ENCODE data around the gene CCER1.

The CCER1 gene, protein sequence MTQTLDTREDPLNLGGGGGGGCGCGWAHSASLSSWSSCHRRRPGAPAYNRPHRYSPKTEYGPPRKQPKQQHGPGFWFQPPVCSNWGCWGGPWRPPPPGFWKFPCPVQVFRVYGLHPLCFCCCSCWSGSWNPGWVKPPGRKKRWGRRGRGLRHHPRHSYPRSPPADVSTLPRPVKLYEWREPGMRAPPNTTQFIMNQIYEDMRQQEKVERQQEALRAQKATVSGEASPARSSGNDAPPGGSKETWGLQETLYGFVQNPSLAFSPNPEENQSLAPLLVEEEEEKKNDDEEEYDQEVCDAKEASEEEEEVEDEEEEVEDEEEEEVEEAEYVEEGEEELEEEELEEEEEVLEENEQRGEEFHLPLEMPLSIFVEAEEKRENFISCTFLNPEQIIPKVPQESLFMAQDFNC

DNA sequence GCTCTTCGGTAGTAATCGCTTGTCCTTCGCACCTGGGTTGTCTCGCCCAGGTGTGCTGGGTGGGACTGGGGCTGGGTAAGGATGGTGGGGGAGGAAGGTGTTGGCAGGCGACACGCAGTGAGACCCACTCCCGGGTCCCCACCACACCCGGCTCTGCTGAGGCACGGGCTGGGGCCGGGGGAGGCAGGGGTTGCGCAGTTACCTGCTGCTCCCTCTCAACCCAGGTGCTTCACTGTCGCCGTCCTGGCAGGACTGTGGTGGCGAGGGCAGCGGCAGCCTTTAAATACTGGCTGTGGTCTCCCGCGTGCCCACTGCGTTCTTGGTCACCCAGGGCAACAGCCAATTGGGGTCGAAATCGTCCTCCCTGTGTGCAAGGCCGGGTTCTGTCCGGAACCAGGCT lies at the start of gene CCER1:
CCER1 (minus strand) TSS at position 256 of the 400 bp plus-strand sequence. CDS start 434 bp downstream, outside the sequence.
- Histone ChIP-seq H3K36me3 (ENCODE audit: control insufficient read depth in 2 of 2, insufficient read depth in 2 of 2, low read length in 2 of 2) (no peaks in the 10 kb centered on the region), H3K27me3 (ENCODE audit: control insufficient read depth in 1 of 2, insufficient read depth in 2 of 2, low read length in 2 of 2) (no peaks in the 10 kb centered on the region), H3K4me3 (ENCODE audit: low read length in 2 of 2) (no peak within 1 kb of the TSS), H3K9ac (ENCODE audit: low read length in 2 of 2) (no peak within 1 kb of the TSS), H3K4me1 (ENCODE audit: control insufficient read depth, insufficient read depth, low read length) (no peaks in the 10 kb centered on the region), H3K9me3 (ENCODE audit: control insufficient read depth in 2 of 2, low read length in 2 of 2) (no peaks in the 10 kb centered on the region), H3K27ac (ENCODE audit: low read length) (no peak within 1 kb of the TSS)

DNA sequence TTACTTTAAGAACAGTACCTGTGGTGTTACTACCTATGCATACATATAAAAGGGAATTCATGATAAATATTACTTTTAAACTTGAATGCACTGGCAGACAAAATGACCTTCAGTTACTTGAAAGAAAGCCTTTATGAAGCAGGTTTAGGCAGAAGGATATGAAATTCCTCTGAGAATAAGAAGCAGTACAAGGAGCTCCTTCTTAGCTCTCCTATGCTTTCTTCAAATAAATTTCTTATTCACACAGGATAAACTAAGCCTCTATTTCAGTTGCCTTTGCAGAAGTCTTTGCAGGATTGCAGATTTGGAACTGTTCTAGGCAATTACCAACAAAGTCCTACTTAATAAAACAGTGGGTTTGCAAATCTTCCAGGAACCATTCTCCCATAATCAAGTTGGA lies 48.8 kb upstream of the CCER1 start:
- H3K27ac ChIP-seq (ENCODE audit: low read length): no peak overlapping the region
- no peaks in the 10 kb centered on the region for H3K4me1 ChIP-seq (ENCODE audit: control insufficient read depth, insufficient read depth, low read length)
- no peaks in the 10 kb centered on the region for H3K27me3 ChIP-seq (ENCODE audit: control insufficient read depth in 1 of 2, insufficient read depth in 2 of 2, low read length in 2 of 2)
- no peak overlapping the region for H3K9ac ChIP-seq (ENCODE audit: low read length in 2 of 2)
- no peaks in the 10 kb centered on the region for H3K9me3 ChIP-seq (ENCODE audit: control insufficient read depth in 2 of 2, low read length in 2 of 2)
- H3K36me3 ChIP-seq (ENCODE audit: control insufficient read depth in 2 of 2, insufficient read depth in 2 of 2, low read length in 2 of 2): no peaks in the 10 kb centered on the region
- no peak overlapping the region for H3K4me3 ChIP-seq (ENCODE audit: low read length in 2 of 2)

DNA sequence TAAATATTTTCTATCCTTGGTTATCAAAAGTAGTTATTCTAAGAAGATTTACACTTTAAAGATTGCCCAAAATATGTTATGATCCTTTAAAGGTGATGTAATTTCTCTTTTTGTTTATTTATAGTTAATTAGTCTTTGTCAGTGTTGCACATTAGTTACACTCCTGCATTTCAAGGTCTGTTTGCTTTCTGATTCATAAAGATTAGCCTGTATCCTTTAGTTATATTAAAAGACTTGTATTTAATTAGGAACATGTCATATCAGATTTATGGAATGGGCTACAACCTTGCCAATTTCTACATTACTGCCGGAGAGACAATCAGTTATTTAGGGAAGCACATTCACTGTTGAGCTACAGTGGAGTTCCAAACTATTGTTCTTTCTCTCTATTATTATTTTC lies 46.3 kb upstream of the CCER1 start:
- H3K27me3 ChIP-seq (ENCODE audit: control insufficient read depth in 1 of 2, insufficient read depth in 2 of 2, low read length in 2 of 2): no peaks in the 10 kb centered on the region
- H3K27ac ChIP-seq (ENCODE audit: low read length): no peak overlapping the region

DNA sequence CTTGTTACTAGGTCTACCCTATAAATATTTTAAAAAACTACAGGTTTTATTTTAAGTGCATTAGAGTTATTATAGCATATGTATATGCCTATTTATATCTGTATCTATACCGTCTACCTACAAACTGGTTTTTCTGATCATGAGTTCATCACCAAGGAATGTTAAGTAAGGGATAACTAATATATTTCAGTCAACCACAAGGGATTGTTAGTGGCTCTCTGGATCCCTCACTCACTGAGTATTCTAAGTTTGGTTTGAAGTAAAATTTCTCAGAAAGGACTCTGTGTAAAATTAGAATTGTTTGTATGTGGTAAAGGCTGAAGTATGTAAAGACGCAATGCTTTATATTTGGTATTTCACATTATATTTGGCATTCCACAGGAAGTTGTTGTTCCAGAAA lies 45.0 kb upstream of the CCER1 start:
- Histone ChIP-seq H3K4me1 (ENCODE audit: control insufficient read depth, insufficient read depth, low read length) (no peaks in the 10 kb centered on the region), H3K4me3 (ENCODE audit: low read length in 2 of 2) (no peak overlapping the region), H3K36me3 (ENCODE audit: control insufficient read depth in 2 of 2, insufficient read depth in 2 of 2, low read length in 2 of 2) (no peaks in the 10 kb centered on the region), H3K9ac (ENCODE audit: low read length in 2 of 2) (no peak overlapping the region), H3K27me3 (ENCODE audit: control insufficient read depth in 1 of 2, insufficient read depth in 2 of 2, low read length in 2 of 2) (no peaks in the 10 kb centered on the region), H3K9me3 (ENCODE audit: control insufficient read depth in 2 of 2, low read length in 2 of 2) (no peaks in the 10 kb centered on the region), H3K27ac (ENCODE audit: low read length) (no peak overlapping the region)

More for the DNA sequence above, 46.3 kb upstream of the CCER1 start:
- no peak overlapping the region for H3K9ac ChIP-seq (ENCODE audit: low read length in 2 of 2)
- H3K4me3 ChIP-seq (ENCODE audit: low read length in 2 of 2): no peak overlapping the region
- H3K36me3 ChIP-seq (ENCODE audit: control insufficient read depth in 2 of 2, insufficient read depth in 2 of 2, low read length in 2 of 2): no peaks in the 10 kb centered on the region
- no peaks in the 10 kb centered on the region for H3K9me3 ChIP-seq (ENCODE audit: control insufficient read depth in 2 of 2, low read length in 2 of 2)
- no peaks in the 10 kb centered on the region for H3K4me1 ChIP-seq (ENCODE audit: control insufficient read depth, insufficient read depth, low read length)

DNA sequence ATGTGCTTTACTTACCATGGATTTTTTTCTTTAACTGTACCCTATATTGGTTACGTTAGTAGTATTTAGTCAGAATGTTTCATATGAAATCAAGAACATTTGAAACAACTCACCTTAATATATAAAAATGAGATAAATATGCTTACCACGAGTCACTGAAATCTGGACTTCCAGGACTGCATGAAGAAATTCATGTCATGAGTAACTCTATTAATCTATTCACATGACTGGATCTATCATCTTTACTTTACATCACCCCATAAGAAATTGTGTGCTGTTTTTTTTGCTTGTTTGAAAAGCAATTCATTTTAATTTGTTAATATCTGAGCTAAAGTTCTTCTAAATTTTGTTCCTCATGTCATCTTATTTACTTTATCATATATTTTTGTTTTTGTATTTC lies 44.6 kb upstream of the CCER1 start:
- Histone ChIP-seq H3K27ac (ENCODE audit: low read length) (no peak overlapping the region), H3K4me3 (ENCODE audit: low read length in 2 of 2) (no peak overlapping the region), H3K36me3 (ENCODE audit: control insufficient read depth in 2 of 2, insufficient read depth in 2 of 2, low read length in 2 of 2) (no peaks in the 10 kb centered on the region)

DNA sequence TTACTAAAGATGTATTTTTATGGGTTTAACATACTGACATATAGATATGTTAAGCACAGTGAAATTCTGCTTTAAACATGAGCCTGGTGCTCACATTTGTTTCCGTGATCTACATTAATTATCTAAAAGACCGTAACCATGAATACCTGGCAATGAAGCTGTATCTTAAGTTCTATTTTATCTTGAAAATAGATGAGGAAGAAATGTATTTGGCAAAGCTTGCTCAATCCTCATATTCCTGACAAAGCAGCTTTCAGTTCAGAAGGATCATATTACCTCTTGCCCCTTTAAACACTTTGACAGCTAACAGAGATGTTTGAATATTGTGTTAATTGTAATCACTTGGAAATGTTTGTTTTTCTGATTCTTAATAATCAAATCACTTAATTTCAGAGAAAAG lies 40.0 kb upstream of the CCER1 start:
- no peak overlapping the region for H3K9ac ChIP-seq (ENCODE audit: low read length in 2 of 2)
- H3K4me1 ChIP-seq (ENCODE audit: control insufficient read depth, insufficient read depth, low read length): no peaks in the 10 kb centered on the region
- no peaks in the 10 kb centered on the region for H3K9me3 ChIP-seq (ENCODE audit: control insufficient read depth in 2 of 2, low read length in 2 of 2)
- H3K27ac ChIP-seq (ENCODE audit: low read length): no peak overlapping the region
- H3K4me3 ChIP-seq (ENCODE audit: low read length in 2 of 2): no peak overlapping the region
- H3K36me3 ChIP-seq (ENCODE audit: control insufficient read depth in 2 of 2, insufficient read depth in 2 of 2, low read length in 2 of 2): no peaks in the 10 kb centered on the region
- no peaks in the 10 kb centered on the region for H3K27me3 ChIP-seq (ENCODE audit: control insufficient read depth in 1 of 2, insufficient read depth in 2 of 2, low read length in 2 of 2)

More for the DNA sequence above, 44.6 kb upstream of the CCER1 start:
- H3K27me3 ChIP-seq (ENCODE audit: control insufficient read depth in 1 of 2, insufficient read depth in 2 of 2, low read length in 2 of 2): no peaks in the 10 kb centered on the region
- H3K4me1 ChIP-seq (ENCODE audit: control insufficient read depth, insufficient read depth, low read length): no peaks in the 10 kb centered on the region
- no peak overlapping the region for H3K9ac ChIP-seq (ENCODE audit: low read length in 2 of 2)
- H3K9me3 ChIP-seq (ENCODE audit: control insufficient read depth in 2 of 2, low read length in 2 of 2): no peaks in the 10 kb centered on the region

DNA sequence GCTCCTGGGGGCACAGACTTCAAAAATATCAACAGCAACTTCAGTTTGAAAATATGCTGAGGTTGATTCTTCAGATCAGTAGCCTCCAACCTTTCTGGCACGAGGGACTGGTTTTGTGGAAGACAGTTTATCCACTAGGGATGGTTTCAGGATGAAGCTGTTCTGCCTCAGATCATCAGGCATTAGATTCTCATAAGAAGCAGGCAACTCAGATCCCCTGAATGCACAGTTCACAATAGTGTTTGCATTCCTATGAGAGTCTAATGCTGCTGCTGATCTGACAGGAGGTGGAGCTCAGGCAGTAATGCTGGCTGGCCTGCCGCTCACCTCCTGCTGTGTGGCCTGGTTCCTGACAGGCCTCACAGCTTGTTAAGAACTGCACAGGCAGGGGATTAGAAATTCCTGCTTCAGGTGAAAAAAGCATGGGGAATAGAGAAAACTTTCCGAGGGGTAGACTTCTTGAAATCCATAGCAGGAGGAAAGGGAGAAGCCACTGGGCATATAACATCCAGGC lies 37.0 kb upstream of the CCER1 start:
- H3K4me1 ChIP-seq (ENCODE audit: control insufficient read depth, insufficient read depth, low read length): no peaks in the 10 kb centered on the region
- no peaks in the 10 kb centered on the region for H3K9me3 ChIP-seq (ENCODE audit: control insufficient read depth in 2 of 2, low read length in 2 of 2)
- no peak overlapping the region for H3K9ac ChIP-seq (ENCODE audit: low read length in 2 of 2)
- H3K27me3 ChIP-seq (ENCODE audit: control insufficient read depth in 1 of 2, insufficient read depth in 2 of 2, low read length in 2 of 2): no peaks in the 10 kb centered on the region
- H3K27ac ChIP-seq (ENCODE audit: low read length): no peak overlapping the region
- no peaks in the 10 kb centered on the region for H3K36me3 ChIP-seq (ENCODE audit: control insufficient read depth in 2 of 2, insufficient read depth in 2 of 2, low read length in 2 of 2)
- no peak overlapping the region for H3K4me3 ChIP-seq (ENCODE audit: low read length in 2 of 2)

DNA sequence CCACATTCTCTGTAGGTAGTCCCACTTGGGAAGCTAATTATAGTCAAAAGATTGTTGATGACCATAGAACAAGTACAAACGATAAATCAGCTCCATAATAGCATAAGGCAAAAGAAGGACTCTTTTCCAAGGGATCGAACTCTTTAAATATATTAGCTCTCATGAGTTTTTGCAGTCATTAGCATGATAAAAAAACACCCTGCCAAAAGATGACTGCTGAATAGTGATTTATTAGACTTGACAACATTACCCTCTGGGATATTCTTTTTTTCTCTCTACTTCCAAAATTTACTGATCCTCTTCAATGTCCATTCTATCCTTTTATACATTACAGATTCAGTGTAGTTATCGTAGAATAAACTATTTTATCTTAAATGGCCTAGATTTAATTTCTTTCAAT lies 35.6 kb upstream of the CCER1 start:
- H3K4me3 ChIP-seq (ENCODE audit: low read length in 2 of 2): no peak overlapping the region
- no peaks in the 10 kb centered on the region for H3K36me3 ChIP-seq (ENCODE audit: control insufficient read depth in 2 of 2, insufficient read depth in 2 of 2, low read length in 2 of 2)
- H3K9me3 ChIP-seq (ENCODE audit: control insufficient read depth in 2 of 2, low read length in 2 of 2): no peaks in the 10 kb centered on the region
- no peak overlapping the region for H3K9ac ChIP-seq (ENCODE audit: low read length in 2 of 2)
- no peak overlapping the region for H3K27ac ChIP-seq (ENCODE audit: low read length)
- H3K4me1 ChIP-seq (ENCODE audit: control insufficient read depth, insufficient read depth, low read length): no peaks in the 10 kb centered on the region
- H3K27me3 ChIP-seq (ENCODE audit: control insufficient read depth in 1 of 2, insufficient read depth in 2 of 2, low read length in 2 of 2): no peaks in the 10 kb centered on the region

DNA sequence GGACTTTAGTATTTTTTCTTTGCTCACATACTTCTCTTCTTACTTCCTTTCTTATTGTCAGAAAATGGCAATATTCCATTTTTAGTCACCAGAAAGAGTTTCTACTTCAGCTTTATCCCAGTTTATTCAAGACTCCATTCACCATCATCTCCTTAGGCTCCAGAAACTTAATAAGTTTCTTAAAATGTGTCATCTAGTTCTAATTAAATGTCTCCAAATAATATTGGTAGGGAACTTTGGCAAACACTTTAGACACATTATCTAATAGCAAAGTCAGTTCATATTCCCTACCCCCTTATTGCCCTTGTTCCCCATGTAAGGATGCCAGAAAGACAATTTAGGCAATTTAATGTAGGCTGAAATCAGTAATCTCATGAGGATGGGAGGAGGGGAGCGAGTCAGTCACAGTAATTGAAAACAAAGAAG lies 34.7 kb upstream of the CCER1 start:
- Histone ChIP-seq H3K9me3 (ENCODE audit: control insufficient read depth in 2 of 2, low read length in 2 of 2) (no peaks in the 10 kb centered on the region), H3K4me3 (ENCODE audit: low read length in 2 of 2) (no peak overlapping the region), H3K9ac (ENCODE audit: low read length in 2 of 2) (no peak overlapping the region), H3K27ac (ENCODE audit: low read length) (no peak overlapping the region), H3K27me3 (ENCODE audit: control insufficient read depth in 1 of 2, insufficient read depth in 2 of 2, low read length in 2 of 2) (no peaks in the 10 kb centered on the region), H3K36me3 (ENCODE audit: control insufficient read depth in 2 of 2, insufficient read depth in 2 of 2, low read length in 2 of 2) (no peaks in the 10 kb centered on the region), H3K4me1 (ENCODE audit: control insufficient read depth, insufficient read depth, low read length) (no peaks in the 10 kb centered on the region)

DNA sequence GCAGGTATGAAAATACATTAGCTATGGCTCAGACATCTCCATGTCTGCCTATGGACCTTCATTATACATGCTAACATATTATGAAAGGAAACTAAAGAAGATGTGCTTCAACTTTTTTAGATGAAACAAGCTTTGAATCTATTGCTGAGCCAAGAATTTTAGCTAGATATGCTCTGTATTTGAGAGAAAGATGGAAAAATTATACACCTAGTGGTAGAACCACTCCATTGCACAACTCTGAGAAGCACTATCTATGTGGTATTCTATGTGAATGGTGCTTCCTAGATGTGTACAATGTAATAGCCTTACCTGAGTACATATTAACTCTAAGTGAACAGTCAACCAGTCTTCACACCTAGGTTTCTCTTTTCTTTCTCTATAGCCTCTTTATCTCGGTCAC lies 32.5 kb upstream of the CCER1 start:
- Histone ChIP-seq H3K27ac (ENCODE audit: low read length) (no peak overlapping the region), H3K4me1 (ENCODE audit: control insufficient read depth, insufficient read depth, low read length) (no peaks in the 10 kb centered on the region), H3K36me3 (ENCODE audit: control insufficient read depth in 2 of 2, insufficient read depth in 2 of 2, low read length in 2 of 2) (no peaks in the 10 kb centered on the region), H3K4me3 (ENCODE audit: low read length in 2 of 2) (no peak overlapping the region), H3K9ac (ENCODE audit: low read length in 2 of 2) (no peak overlapping the region), H3K9me3 (ENCODE audit: control insufficient read depth in 2 of 2, low read length in 2 of 2) (no peaks in the 10 kb centered on the region), H3K27me3 (ENCODE audit: control insufficient read depth in 1 of 2, insufficient read depth in 2 of 2, low read length in 2 of 2) (no peaks in the 10 kb centered on the region)

DNA sequence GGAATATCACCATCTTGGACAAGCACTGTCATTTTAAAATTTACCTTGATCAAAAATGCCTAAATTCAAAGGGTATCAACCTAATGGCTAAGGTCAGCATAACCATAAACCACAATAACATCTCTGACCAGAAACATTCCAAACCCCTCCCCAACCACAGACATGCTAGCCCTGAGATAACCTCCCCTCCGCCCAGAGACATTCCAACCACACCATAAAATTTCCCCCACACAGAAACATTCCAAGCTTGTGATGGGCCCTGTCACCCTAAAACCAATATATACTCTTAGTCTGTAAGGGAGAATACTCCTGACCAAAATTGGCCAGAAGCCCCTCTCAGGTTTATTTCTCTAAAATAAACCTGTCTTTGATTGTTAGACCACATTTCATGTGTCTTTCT lies 32.1 kb upstream of the CCER1 start:
- H3K27me3 ChIP-seq (ENCODE audit: control insufficient read depth in 1 of 2, insufficient read depth in 2 of 2, low read length in 2 of 2): no peaks in the 10 kb centered on the region
- no peaks in the 10 kb centered on the region for H3K9me3 ChIP-seq (ENCODE audit: control insufficient read depth in 2 of 2, low read length in 2 of 2)
- no peaks in the 10 kb centered on the region for H3K36me3 ChIP-seq (ENCODE audit: control insufficient read depth in 2 of 2, insufficient read depth in 2 of 2, low read length in 2 of 2)
- no peak overlapping the region for H3K9ac ChIP-seq (ENCODE audit: low read length in 2 of 2)
- H3K4me3 ChIP-seq (ENCODE audit: low read length in 2 of 2): no peak overlapping the region
- no peak overlapping the region for H3K27ac ChIP-seq (ENCODE audit: low read length)
- H3K4me1 ChIP-seq (ENCODE audit: control insufficient read depth, insufficient read depth, low read length): no peaks in the 10 kb centered on the region

Measured in stomach smooth muscle (tissue), 2 donors.